NCI-H345 treated with DMSO at 0.1 percent for 48 hours (cell line): ENCODE data around the gene ELAVL3.
"Not testable (repeated sequence)": the region's sequence is repeated elsewhere in the genome, so short reads cannot be mapped to it uniquely, and the experiment has no call there.

ENCODE experiments used
- DNase-seq: peaks from one replicate; lab custom pipeline; 2025; ENCODE audit not compliant: unreplicated experiment; lab: John Stamatoyannopoulos, UW

ELAVL3 gene

DNA sequence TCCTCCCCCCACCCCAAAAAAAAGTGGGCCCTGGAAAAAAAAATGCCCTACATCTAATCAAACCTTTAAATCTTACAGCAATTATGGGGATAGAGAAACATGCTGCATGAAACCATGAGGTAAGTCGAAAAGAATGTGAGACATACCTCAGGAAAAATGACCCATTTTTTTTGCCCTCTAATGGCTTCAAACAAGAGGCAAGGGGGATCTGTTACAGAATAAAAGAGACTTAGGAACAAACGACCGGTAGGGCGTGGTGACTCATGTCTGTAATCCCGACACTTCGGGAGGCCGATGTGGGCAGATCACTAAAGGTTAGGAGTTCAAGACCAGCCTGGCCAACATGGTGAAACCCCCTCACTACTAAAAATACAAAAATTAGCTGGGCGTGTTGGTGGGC lies 70.2 kb downstream of the ELAVL3 start:
- DNase-seq, result no peak

GRCh38 chr19:11408591-11408990 lies 72.3 kb downstream of the ELAVL3 start:
- DNase-seq, result no peak

DNA sequence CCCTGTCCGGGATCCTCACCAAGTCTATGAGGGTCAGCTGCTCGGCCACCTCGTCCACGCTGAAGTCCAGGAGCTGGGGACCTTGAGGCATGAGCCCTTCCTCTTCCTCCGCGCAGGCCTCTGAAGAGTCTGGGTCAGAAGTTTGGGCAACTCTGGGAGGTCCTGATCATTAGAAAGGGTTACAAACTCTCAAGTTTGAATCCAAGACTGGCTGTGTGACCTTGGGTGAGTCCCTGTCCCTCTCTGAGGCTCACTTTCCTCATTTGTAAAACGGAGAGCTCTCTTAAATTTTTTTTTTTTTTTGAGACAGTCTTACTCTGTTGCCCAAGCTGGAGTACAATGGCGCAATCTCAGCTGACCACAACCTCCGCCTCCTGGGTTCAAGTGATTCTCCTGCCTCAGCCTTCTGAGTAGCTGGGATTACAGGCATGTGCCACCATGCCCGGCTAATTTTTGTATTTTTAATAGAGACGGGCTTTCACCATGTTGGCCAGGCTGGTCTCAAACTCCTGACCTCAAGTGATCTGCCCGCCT lies 74.1 kb downstream of the ELAVL3 start:
- DNase-seq, result not testable (repeated sequence)

DNA sequence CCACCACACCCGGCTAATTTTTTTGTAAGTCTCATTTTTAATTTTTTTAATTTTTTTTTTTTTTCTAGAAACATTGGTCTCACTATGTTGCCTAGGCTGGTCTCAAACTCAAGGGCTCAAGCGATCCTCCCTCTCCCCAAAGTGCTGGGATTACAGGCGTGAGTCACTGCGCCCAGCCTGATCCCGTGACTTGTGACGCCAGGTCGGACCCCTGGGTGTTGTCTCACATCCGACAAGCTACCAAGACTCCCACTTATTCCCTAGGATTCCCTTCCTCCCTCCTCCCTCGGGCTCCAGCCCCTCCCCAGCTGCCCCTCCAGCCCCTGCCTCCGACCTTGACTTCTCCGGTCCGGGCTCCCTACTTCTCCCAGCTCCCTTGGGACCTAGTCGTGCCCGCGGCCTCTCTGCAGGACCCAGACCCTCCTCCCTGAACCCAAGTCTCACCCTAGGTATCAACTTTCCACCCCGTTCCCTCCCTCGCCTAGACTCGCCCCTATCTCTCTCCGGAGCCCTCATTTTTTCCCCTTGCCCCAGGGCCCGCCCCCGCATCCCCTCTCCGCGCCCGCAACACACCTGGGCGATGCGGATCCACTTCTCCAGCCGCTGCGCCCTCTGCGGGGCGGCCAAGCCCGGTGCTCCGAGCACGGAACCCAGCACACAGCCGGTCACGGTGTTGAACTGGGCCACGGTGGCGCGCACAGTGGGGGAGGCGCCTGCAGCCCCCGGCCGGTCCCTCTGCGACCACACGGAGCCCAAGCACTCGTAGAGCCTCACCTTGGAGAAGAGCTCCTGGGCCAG lies 74.8 kb downstream of the ELAVL3 start:
- no peak for DNase-seq

- DNase-seq, result no peak
Measured at GRCh38 chr19:11404588-11405222, 76.1 kb downstream of the ELAVL3 start.

DNA sequence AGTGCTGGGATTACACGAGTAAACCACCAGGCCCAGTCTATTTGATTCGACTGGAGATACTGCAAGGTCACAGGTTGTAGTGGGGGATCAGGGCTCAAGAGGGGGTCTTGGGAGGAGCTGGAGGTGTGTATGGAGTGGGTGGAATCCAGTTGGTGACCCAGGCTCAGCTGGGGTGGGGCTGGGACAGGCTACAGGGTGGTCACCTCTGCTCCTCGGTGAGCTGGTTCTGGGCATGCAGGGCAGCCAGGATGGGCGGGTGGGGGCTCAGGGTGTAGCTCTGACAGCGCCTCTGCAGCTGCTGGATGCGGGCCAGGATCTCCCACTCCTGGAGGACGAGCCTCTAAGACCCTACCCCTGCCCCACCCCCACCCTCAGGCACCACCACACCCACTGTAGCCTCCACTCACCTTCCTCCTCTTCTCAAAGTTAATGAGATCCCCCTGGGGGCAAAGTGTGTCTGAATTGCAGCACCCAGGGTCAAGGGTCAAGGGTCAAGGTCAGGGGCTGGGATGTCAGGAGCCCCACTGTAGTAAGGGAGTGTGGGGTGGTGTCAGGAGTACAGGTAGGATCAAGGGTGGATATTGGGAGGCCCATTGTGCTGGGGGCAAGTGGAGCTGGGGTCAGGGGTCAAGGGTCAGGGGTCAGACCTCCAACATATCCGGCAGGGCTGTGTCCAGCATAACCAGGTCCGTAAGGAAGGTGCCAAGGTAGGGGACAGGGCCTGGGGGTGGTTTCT lies 78.9 kb downstream of the ELAVL3 start:
- no peak for DNase-seq
